ENCODE measurements around the gene PLAC1. TPM values are rescaled to one million over a fixed set of nuclear protein-coding genes. Genes with fewer than 3 reads are reported as not detected.

PLAC1 gene
- total RNA-seq, 2 donors from 2014 or later: not detected

- no peak overlapping the region for H3K4me3 ChIP-seq
- H3K9me3 ChIP-seq: no peaks in the 10 kb centered on the region
- DNase-seq: no peak
- no peaks in the 10 kb centered on the region for H3K27me3 ChIP-seq
- intact Hi-C loops (cut with DNase I): no loop called here
- TF ChIP-seq CTCF (IDR thresholded peaks at IDR 0.05): no peak
- H3K36me3 ChIP-seq: no peaks in the 10 kb centered on the region
- no peak overlapping the region for H3K27ac ChIP-seq
- H3K9ac ChIP-seq (ENCODE audit: low read depth in 2 of 2, low read length in 2 of 2): no peak overlapping the region
- no peaks in the 10 kb centered on the region for H3K4me1 ChIP-seq
Measured at GRCh38 chrX:134679221-134679620, 20.9 kb upstream of the PLAC1 start.

- Histone ChIP-seq H3K9me3 (no peaks in the 10 kb centered on the region), H3K27me3 (no peaks in the 10 kb centered on the region), H3K4me1 (no peaks in the 10 kb centered on the region), H3K27ac (no peak overlapping the region), H3K4me3 (no peak overlapping the region), H3K9ac (ENCODE audit: low read depth in 2 of 2, low read length in 2 of 2) (no peak overlapping the region), H3K36me3 (no peaks in the 10 kb centered on the region)
- DNase-seq: no peak
- intact Hi-C loops (cut with DNase I): no loop called here
- TF ChIP-seq CTCF (IDR thresholded peaks at IDR 0.05): no peak
Measured at GRCh38 chrX:134677332-134677731, 19.1 kb upstream of the PLAC1 start.

- no peak for DNase-seq
- H3K27ac ChIP-seq: no peak overlapping the region
- no peaks in the 10 kb centered on the region for H3K4me1 ChIP-seq
- intact Hi-C loops (cut with DNase I): no loop called here
- no peaks in the 10 kb centered on the region for H3K9me3 ChIP-seq
- no peak overlapping the region for H3K4me3 ChIP-seq
- no peak for TF ChIP-seq CTCF (IDR thresholded peaks at IDR 0.05)
- H3K9ac ChIP-seq (ENCODE audit: low read depth in 2 of 2, low read length in 2 of 2): no peak overlapping the region
- no peaks in the 10 kb centered on the region for H3K36me3 ChIP-seq
- no peaks in the 10 kb centered on the region for H3K27me3 ChIP-seq
Measured at GRCh38 chrX:134676436-134676835, 18.2 kb upstream of the PLAC1 start.

GRCh38 chrX:134673123-134673522 is 14.9 kb upstream of the PLAC1 start:
- TF ChIP-seq CTCF (IDR thresholded peaks at IDR 0.05): no peak
- no peaks in the 10 kb centered on the region for H3K36me3 ChIP-seq
- H3K27ac ChIP-seq: no peak overlapping the region
- H3K9me3 ChIP-seq: no peaks in the 10 kb centered on the region
- no peaks in the 10 kb centered on the region for H3K27me3 ChIP-seq
- no peak overlapping the region for H3K9ac ChIP-seq (ENCODE audit: low read depth in 2 of 2, low read length in 2 of 2)
- intact Hi-C loops (cut with DNase I): no loop called here
- no peaks in the 10 kb centered on the region for H3K4me1 ChIP-seq
- no peak for DNase-seq
- no peak overlapping the region for H3K4me3 ChIP-seq

GRCh38 chrX:134672101-134672500 is 13.8 kb upstream of the PLAC1 start:
- H3K27ac ChIP-seq: no peak overlapping the region
- H3K4me3 ChIP-seq: no peak overlapping the region
- TF ChIP-seq CTCF (IDR thresholded peaks at IDR 0.05): no peak
- H3K27me3 ChIP-seq: no peaks in the 10 kb centered on the region
- intact Hi-C loops (cut with DNase I): no loop called here
- DNase-seq: no peak
- H3K36me3 ChIP-seq: no peaks in the 10 kb centered on the region
- H3K9me3 ChIP-seq: no peaks in the 10 kb centered on the region
- no peaks in the 10 kb centered on the region for H3K4me1 ChIP-seq
- no peak overlapping the region for H3K9ac ChIP-seq (ENCODE audit: low read depth in 2 of 2, low read length in 2 of 2)

GRCh38 chrX:134671294-134671693 is 13.0 kb upstream of the PLAC1 start:
- DNase-seq: no peak

More at GRCh38 chrX:134671294-134671693, 13.0 kb upstream of the PLAC1 start:
- TF ChIP-seq CTCF (IDR thresholded peaks at IDR 0.05): no peak
- Histone ChIP-seq H3K4me3 (no peak overlapping the region), H3K4me1 (no peaks in the 10 kb centered on the region), H3K27me3 (no peaks in the 10 kb centered on the region), H3K27ac (no peak overlapping the region), H3K9me3 (no peaks in the 10 kb centered on the region), H3K36me3 (no peaks in the 10 kb centered on the region), H3K9ac (ENCODE audit: low read depth in 2 of 2, low read length in 2 of 2) (no peak overlapping the region)
- intact Hi-C loops (cut with DNase I): no loop called here

Data from colonic mucosa (tissue), 4 donors.